Stimulated activated CD4-positive, alpha-beta T cell treated with anti-CD3 and anti-CD28 coated beads, Interleukin-15, amount 100 ng/mL, for 1 hour (primary cell): ENCODE results near the gene IDH3G.
A peak's percentile ranks its signal among the peaks of the same experiment; 100 is the strongest.
"Not testable (repeated sequence)": the region's sequence is repeated elsewhere in the genome, so short reads cannot be mapped to it uniquely, and the experiment has no call there.

Experiments
- DNase-seq, 2 donors: peaks; one replicate each; pipeline ENCODE4 v3.0.0-alpha.2; 2020; ENCODE audit warnings: low read depth in 1 of 2, low spot score in 1 of 2

IDH3G gene

GRCh38 chrX:153794018-153794896 lies at the start of gene IDH3G, which contains the start of gene SSR4:
TSS of gene IDH3G (minus strand) at chrX:153794375. CDS start at chrX:153794326, 49 bp downstream.
TSS of gene SSR4 (plus strand) at chrX:153794668. CDS start at chrX:153794688, 20 bp downstream.
- DNase-seq: peak; percentile 83 to 84

- no peak for DNase-seq
Observed at GRCh38 chrX:153836921-153837320, 42.7 kb upstream of the IDH3G start.

GRCh38 chrX:153832728-153833127 lies 38.6 kb upstream of the IDH3G start:
- no peak for DNase-seq

GRCh38 chrX:153831429-153832150 lies 37.4 kb upstream of the IDH3G start:
- no peak for DNase-seq

GRCh38 chrX:153830640-153831428 lies 36.7 kb upstream of the IDH3G start:
- DNase-seq: no peak

- DNase-seq: no peak
Observed at GRCh38 chrX:153829799-153830639, 35.8 kb upstream of the IDH3G start, which contains the start of gene PDZD4. TSS of gene PDZD4 (minus strand) at chrX:153830544. CDS start at chrX:153830298, 246 bp downstream.

- DNase-seq: no peak
Observed at GRCh38 chrX:153829549-153829798, 35.3 kb upstream of the IDH3G start.

- DNase-seq: no peak
Observed at GRCh38 chrX:153828723-153829548, 34.8 kb upstream of the IDH3G start.

GRCh38 chrX:153828308-153828707 lies 34.1 kb upstream of the IDH3G start:
- no peak for DNase-seq

GRCh38 chrX:153827903-153828302 lies 33.7 kb upstream of the IDH3G start:
- no peak for DNase-seq

- DNase-seq: no peak
Observed at GRCh38 chrX:153827016-153827415, 32.8 kb upstream of the IDH3G start.

- DNase-seq: no peak
Observed at GRCh38 chrX:153825042-153825441, 30.9 kb upstream of the IDH3G start.

GRCh38 chrX:153824348-153824747 lies 30.2 kb upstream of the IDH3G start:
- no peak for DNase-seq

- no peak for DNase-seq
Observed at GRCh38 chrX:153821066-153821465, 26.9 kb upstream of the IDH3G start.

GRCh38 chrX:153820601-153821000 lies 26.4 kb upstream of the IDH3G start:
- no peak for DNase-seq

- DNase-seq: no peak
Observed at GRCh38 chrX:153819384-153820040, 25.3 kb upstream of the IDH3G start.

GRCh38 chrX:153818571-153819383 lies 24.6 kb upstream of the IDH3G start:
- DNase-seq: peak; percentile 28 to 35

- DNase-seq: not testable (repeated sequence)
Observed at GRCh38 chrX:153818064-153818463, 23.9 kb upstream of the IDH3G start.
